HG02970 (cell line): Measurements from ENCODE around the gene AGAP1.

ENCODE experiments used
- ATAC-seq: cut with Tn5 transposase; IDR thresholded peaks from one replicate; pipeline ENCODE4 v1.9.1; 2021; ENCODE audit warnings: mild to moderate bottlenecking, moderate library complexity, moderate number of reproducible peaks; ENCODE audit not compliant: unreplicated experiment, low FRiP score

Gene AGAP1

GRCh38 chr2:235674146-235674545, 180.3 kb downstream of the AGAP1 start:
- no peak for ATAC-seq

- no peak for ATAC-seq
Observed at GRCh38 chr2:235674812-235675211, 181.0 kb downstream of the AGAP1 start.

GRCh38 chr2:235675678-235676535, 182.1 kb downstream of the AGAP1 start:
- ATAC-seq: no peak

- ATAC-seq: no peak
Observed at GRCh38 chr2:235676536-235676799, 182.6 kb downstream of the AGAP1 start.

GRCh38 chr2:235677276-235677788, 183.5 kb downstream of the AGAP1 start:
- ATAC-seq: no peak

GRCh38 chr2:235677937-235678336, 184.1 kb downstream of the AGAP1 start:
- no peak for ATAC-seq

- ATAC-seq: no peak
Observed at GRCh38 chr2:235678712-235679111, 184.9 kb downstream of the AGAP1 start.

- no peak for ATAC-seq
Observed at GRCh38 chr2:235679471-235679870, 185.6 kb downstream of the AGAP1 start.

- ATAC-seq: no peak
Observed at GRCh38 chr2:235685024-235685721, 191.3 kb downstream of the AGAP1 start.

GRCh38 chr2:235688511-235689426, 194.9 kb downstream of the AGAP1 start:
- ATAC-seq: no peak

GRCh38 chr2:235689427-235689853, 195.6 kb downstream of the AGAP1 start:
- no peak for ATAC-seq

GRCh38 chr2:235690082-235690808, 196.4 kb downstream of the AGAP1 start:
- no peak for ATAC-seq

GRCh38 chr2:235690809-235691450, 197.1 kb downstream of the AGAP1 start:
- no peak for ATAC-seq

GRCh38 chr2:235692076-235692475, 198.2 kb downstream of the AGAP1 start:
- no peak for ATAC-seq

- no peak for ATAC-seq
Observed at GRCh38 chr2:235692671-235693171, 198.9 kb downstream of the AGAP1 start.

GRCh38 chr2:235693279-235693678, 199.4 kb downstream of the AGAP1 start:
- no peak for ATAC-seq

GRCh38 chr2:235694721-235695601, 201.1 kb downstream of the AGAP1 start:
- ATAC-seq: no peak

- no peak for ATAC-seq
Observed at GRCh38 chr2:235695602-235695895, 201.7 kb downstream of the AGAP1 start.

GRCh38 chr2:235697041-235697440, 203.2 kb downstream of the AGAP1 start:
- no peak for ATAC-seq
